ENCODE data around the gene RPS6KA2.

DNA sequence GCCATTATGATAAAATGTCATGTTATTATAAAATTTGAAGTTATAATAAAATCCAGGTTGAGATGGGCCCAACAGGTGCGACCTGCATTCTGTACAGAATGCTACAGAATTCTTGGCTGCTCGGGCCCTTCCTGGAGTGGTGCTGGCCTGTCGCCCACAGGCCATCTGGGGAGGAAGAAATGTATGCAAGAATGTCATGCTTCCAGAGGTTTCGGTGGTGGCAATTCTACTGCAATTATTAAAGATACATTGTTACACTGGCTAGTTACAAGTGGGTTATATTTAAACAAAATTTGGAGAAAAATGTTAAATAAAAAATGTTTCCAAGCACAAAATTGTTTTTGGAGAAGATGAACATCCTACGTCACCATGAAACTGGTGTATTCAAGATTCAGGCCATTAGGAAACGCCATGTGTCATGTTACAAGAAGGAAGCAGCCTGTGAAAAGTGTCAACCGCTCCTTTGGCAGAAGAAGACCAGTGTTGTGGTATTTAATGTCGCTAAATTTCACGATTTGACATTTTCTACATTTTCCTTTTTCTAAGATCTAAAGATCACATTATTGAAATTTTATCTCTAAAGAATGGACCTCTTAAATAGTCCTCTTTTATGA lies 47.7 kb downstream of the RPS6KA2 start:
- TF ChIP-seq, protein P1, sequence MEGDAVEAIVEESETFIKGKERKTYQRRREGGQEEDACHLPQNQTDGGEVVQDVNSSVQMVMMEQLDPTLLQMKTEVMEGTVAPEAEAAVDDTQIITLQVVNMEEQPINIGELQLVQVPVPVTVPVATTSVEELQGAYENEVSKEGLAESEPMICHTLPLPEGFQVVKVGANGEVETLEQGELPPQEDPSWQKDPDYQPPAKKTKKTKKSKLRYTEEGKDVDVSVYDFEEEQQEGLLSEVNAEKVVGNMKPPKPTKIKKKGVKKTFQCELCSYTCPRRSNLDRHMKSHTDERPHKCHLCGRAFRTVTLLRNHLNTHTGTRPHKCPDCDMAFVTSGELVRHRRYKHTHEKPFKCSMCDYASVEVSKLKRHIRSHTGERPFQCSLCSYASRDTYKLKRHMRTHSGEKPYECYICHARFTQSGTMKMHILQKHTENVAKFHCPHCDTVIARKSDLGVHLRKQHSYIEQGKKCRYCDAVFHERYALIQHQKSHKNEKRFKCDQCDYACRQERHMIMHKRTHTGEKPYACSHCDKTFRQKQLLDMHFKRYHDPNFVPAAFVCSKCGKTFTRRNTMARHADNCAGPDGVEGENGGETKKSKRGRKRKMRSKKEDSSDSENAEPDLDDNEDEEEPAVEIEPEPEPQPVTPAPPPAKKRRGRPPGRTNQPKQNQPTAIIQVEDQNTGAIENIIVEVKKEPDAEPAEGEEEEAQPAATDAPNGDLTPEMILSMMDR (IDR thresholded peaks at IDR 0.05): no peak
- no peak for TF ChIP-seq POLR2A (IDR thresholded peaks at IDR 0.05)
